ENCODE results near the gene SPSB1.

Gene SPSB1

DNA sequence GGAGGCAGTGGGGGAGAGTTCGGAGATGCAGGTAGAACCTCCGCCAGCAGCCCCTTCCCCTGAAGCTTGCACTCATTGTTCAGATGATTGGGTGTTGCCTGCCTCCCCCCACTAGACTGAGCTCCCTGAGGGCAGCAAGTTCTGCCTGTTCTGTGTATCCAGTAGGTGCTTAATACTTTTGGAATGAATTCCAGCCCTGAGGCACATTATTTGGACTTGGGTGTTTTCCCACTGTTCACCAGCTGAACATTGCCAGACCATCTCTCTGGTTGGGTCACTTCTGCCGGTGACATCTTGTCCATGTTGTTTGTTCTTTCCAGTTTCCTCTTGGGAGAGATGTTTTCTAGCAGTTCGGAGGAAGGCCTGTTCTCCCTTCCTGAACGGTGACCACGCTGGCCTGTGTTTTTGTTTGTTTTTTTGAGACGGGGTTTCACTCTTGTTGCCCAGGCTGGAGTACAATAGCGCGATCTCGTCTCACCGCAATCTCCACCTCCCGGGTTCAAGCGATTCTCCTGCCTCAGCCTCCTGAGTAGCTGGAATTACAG, 48.7 kb downstream of the SPSB1 start:
- DNase-seq (ENCODE audit: low spot score in 2 of 2) (no peak), ATAC-seq (replicated peaks; ENCODE audit: extremely low read depth, poor library complexity, severe bottlenecking) (no peak)
- Mint-ChIP-seq H3K9me3 (no peaks in the 10 kb centered on the region), H3K36me3 (ENCODE audit: insufficient read depth) (no peaks in the 10 kb centered on the region), H3K4me1 (no peaks in the 10 kb centered on the region), H3K27ac (ENCODE audit: low read depth) (no peak overlapping the region), H3K27me3 (no peaks in the 10 kb centered on the region), H3K4me3 (no peak overlapping the region)

DNA sequence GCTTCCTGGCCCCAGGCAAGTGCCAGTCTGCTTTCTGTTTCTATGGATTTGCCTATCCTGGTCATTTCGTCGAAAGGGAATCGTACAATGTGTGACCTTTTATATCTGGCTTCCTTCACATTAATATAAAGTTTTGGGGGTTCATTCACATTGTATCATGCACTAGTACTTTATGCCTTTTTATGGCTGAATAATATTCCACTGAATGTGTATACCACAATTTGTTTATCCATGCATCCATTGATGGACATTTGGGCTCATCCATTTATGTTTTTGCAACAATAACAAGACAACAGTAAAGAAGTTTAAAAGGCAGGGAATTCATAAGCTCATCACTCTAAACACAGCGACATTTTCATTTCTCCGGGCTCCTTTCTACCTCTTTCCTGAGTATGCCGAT, 50.6 kb downstream of the SPSB1 start:
- DNase-seq (ENCODE audit: low spot score in 2 of 2) (no peak), ATAC-seq (replicated peaks; ENCODE audit: extremely low read depth, poor library complexity, severe bottlenecking) (no peak)
- Mint-ChIP-seq H3K27ac (ENCODE audit: low read depth) (no peak overlapping the region), H3K4me3 (no peak overlapping the region), H3K9me3 (no peaks in the 10 kb centered on the region), H3K36me3 (ENCODE audit: insufficient read depth) (no peaks in the 10 kb centered on the region), H3K27me3 (no peaks in the 10 kb centered on the region), H3K4me1 (peaks cover 2% of the 10 kb centered on the region)

DNA sequence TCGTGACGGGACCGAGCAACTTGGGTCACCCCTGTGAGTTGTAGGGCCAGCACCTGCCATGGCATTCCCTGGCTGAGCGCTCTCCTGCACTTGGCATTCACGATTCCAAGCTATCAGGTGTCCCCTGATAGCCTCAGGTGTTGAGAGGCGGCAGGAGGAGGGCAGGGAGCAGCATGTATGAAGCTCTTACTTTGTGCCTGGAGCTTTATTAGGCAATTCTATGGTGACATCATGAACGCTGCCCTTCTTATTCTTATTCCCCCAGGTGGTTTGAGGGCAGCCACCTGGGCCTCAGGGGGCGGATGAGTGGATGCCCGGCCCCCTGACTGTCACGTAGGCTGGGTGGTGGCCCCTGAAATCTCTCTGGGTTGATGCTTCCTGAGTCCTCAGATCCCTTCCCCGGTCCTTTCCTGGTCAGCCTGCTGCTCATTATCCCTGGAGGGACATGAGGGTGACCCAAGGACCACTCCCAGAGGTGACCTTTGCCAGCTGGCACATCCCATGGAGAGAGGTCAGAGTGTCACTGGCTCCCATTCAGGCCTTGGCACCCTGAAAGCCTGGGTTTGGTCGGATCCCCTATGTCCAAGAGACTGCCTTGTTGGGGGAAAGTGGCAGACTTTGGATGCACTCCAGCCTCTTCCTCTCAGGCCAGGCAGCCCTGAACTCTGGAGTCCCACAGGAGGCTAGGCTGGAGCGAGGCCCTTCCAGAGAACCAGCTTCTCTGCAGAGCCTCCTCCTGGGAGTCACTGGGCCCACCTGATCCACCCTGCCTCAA, 51.9 kb downstream of the SPSB1 start:
- Mint-ChIP-seq H3K27me3 (no peaks in the 10 kb centered on the region), H3K9me3 (no peaks in the 10 kb centered on the region), H3K4me1 (peaks cover 5% of the 10 kb centered on the region), H3K4me3 (no peak overlapping the region), H3K36me3 (ENCODE audit: insufficient read depth) (no peaks in the 10 kb centered on the region), H3K27ac (ENCODE audit: low read depth) (no peak overlapping the region)
- ATAC-seq (replicated peaks; ENCODE audit: extremely low read depth, poor library complexity, severe bottlenecking) = no peak
- no peak for DNase-seq (ENCODE audit: low spot score in 2 of 2)

DNA sequence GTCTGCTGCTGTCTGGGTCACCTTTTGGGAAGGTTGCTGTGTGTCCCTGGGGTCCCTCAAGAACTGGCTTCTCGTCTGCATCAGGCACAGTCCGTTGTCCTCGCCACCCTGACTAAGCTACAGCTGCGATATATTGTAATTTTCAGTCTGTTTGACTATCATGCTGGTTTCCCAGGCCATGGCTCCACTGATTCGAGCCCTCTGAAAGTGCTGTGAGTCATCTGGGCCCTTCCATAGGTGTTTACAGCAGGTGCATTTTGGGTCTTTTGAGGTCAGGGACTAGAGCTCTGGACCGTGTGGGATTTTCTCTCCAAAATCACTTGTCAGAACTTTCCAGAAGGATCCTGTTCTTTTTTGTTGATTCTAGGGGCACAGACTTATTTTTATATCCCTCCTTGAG, 52.8 kb downstream of the SPSB1 start:
- H3K9me3 Mint-ChIP-seq = no peaks in the 10 kb centered on the region
- ATAC-seq (replicated peaks; ENCODE audit: extremely low read depth, poor library complexity, severe bottlenecking) (no peak), DNase-seq (ENCODE audit: low spot score in 2 of 2) (no peak)
- peaks cover 5% of the 10 kb centered on the region for H3K4me1 Mint-ChIP-seq
- no peak overlapping the region for H3K27ac Mint-ChIP-seq (ENCODE audit: low read depth)
- H3K27me3 Mint-ChIP-seq = no peaks in the 10 kb centered on the region
- H3K36me3 Mint-ChIP-seq (ENCODE audit: insufficient read depth) = no peaks in the 10 kb centered on the region
- H3K4me3 Mint-ChIP-seq = no peak overlapping the region

DNA sequence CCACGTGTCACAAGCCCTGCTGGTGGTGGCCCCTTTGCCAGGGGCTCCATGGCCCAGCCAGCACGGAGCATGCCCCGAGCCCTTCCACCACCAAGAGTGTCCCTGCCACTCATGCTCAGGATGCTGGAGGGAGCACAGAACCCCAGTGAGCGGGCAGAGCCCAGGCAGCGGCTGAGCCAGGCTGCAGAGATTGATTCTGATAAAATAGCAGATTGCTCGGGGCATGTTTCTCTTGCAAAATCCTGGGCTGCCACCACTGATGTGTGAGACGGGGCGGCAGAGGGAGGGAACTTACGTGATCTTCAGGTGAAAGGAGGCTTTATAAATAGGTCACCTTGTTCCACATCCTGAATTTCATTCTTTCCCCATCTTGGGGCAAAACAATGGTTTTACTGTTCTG, 53.2 kb downstream of the SPSB1 start:
- Mint-ChIP-seq H3K4me3 (no peak overlapping the region), H3K9me3 (no peaks in the 10 kb centered on the region), H3K27ac (ENCODE audit: low read depth) (no peak overlapping the region), H3K27me3 (no peaks in the 10 kb centered on the region), H3K4me1 (peaks cover 5% of the 10 kb centered on the region), H3K36me3 (ENCODE audit: insufficient read depth) (no peaks in the 10 kb centered on the region)
- no peak for DNase-seq (ENCODE audit: low spot score in 2 of 2)
- no peak for ATAC-seq (replicated peaks; ENCODE audit: extremely low read depth, poor library complexity, severe bottlenecking)

DNA sequence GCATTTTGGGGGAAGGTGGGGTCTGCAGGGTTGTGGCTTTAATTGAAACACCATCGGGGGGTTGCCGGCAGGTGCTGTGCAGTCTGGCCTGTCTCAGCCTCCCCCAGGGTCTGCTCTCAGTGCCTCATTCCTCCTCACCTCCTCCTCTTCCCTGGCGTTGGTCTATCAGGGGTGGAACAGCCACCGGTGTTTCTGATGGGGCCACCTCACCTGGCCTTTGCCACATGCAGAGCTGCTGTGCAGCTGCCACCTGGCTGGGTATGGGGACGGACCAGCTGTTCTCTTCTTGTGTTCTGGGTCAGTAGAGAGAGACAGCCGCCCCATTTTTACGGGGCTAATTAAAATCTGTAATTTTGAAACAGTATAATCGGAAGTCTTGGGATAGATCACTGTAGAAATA, 53.9 kb downstream of the SPSB1 start:
- no peaks in the 10 kb centered on the region for H3K27me3 Mint-ChIP-seq
- no peak for DNase-seq (ENCODE audit: low spot score in 2 of 2)
- H3K27ac Mint-ChIP-seq (ENCODE audit: low read depth) = no peak overlapping the region

DNA sequence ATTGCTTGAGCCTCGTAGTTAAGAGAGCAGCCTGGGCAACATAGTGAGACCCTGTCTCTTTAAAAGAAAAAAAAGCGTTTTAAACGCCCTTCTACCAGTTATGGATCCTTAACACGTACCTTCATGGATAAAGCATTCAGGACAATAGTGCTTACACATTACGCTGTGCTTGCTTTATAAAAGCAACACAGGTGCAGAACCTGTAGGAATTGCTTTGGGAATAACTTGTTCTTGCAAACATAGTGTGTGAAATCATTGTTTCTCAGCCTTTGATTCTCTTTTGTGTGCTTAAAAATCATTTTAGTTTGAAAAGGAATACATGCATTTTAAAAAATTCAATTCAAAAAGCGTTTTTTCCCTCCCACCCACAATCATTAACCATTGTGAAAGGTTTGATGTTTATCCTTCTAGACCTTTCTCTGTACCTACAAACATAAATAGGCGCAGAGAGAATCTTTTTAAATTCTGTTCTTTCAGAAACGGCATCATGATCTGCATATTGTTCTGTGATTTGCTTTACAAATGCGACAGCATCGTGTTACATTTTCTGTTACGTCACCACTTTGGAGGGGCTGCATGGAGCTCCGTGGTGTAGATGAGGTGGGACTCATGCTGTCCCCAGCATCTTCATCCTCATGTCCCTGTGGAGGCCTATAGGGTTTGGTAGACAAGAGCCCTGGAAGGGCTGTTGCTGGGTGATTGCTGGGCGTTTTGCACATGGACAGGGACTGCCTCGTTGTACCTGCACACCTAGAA, 54.6 kb downstream of the SPSB1 start:
- ATAC-seq (replicated peaks; ENCODE audit: extremely low read depth, poor library complexity, severe bottlenecking) = no peak
- no peaks in the 10 kb centered on the region for H3K9me3 Mint-ChIP-seq
- no peaks in the 10 kb centered on the region for H3K36me3 Mint-ChIP-seq (ENCODE audit: insufficient read depth)
- peaks cover 10% of the 10 kb centered on the region for H3K4me1 Mint-ChIP-seq
- no peak for DNase-seq (ENCODE audit: low spot score in 2 of 2)
- no peaks in the 10 kb centered on the region for H3K27me3 Mint-ChIP-seq
- H3K27ac Mint-ChIP-seq (ENCODE audit: low read depth) = no peak overlapping the region
- no peak overlapping the region for H3K4me3 Mint-ChIP-seq

More for the DNA sequence above, 53.9 kb downstream of the SPSB1 start:
- no peak overlapping the region for H3K4me3 Mint-ChIP-seq
- no peaks in the 10 kb centered on the region for H3K36me3 Mint-ChIP-seq (ENCODE audit: insufficient read depth)
- ATAC-seq (replicated peaks; ENCODE audit: extremely low read depth, poor library complexity, severe bottlenecking) = no peak
- no peaks in the 10 kb centered on the region for H3K9me3 Mint-ChIP-seq
- H3K4me1 Mint-ChIP-seq = peaks cover 10% of the 10 kb centered on the region

DNA sequence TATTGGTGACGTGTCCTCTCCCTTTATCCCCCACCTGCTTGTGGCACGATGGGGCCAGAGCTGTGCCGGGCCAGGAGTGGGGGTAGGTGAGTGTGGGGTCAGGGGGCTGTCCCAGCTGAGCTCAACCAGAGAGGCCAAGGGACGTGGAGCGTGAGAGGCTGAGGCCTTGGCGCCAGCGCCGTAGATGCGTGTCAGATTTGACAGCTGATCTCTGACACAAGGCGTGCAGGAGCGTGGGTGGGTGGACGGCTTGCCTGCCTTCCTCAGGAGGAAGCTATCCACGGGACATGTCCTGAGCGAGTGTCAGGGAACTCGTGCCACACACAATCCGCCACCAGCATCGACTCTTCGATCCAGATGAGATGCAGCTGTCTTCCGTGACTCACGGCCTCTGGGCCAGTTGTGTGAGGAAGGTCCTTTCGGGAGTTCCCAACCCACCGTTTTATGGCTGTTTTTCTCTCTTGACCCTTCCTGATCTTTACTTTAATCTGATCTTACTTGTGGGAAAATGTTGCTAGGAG, 56.7 kb downstream of the SPSB1 start:
- no peaks in the 10 kb centered on the region for H3K27me3 Mint-ChIP-seq

DNA sequence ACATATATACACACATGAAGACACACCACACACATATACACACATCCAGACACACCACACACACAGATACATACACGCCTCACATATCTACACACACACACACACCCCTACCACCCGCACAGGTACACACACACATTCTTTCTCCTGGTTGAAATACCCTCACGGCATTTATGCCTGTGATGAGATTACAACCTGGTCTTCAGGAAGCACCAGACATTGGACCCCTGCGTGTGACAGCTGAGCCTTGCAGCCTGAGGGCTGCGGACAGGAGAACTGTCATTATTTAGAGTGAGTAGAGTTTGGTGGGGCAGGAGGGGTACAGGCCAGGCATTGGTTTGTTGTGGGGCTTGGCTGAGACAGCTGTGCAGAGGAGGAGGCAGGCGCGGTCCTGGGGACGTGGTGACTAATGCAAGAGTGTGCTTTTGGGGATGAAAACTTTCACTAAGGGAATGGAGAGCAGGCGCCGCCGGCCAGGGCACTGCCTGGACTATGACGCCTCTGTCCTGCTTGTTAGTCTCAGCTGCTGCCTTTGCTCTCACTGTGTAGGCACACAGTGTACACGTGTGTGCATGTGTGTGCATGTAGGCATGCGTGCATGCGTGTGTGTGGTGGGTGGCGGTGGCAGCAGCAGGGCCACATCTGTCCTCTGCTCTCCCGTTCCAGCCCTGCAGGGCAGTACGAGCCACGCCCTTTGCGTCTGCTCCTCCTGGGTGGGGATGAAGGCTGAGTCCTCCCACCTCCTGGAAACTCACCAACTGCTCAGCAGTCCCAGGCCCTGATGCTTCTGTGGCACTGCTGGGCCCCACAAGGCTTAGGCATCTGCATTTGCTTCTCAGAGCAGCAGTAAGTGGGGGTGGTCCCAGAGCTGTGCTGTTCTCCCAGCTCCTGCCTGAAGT, 57.6 kb downstream of the SPSB1 start:
- Mint-ChIP-seq H3K27me3 (no peaks in the 10 kb centered on the region), H3K9me3 (no peaks in the 10 kb centered on the region), H3K4me1 (peaks cover 10% of the 10 kb centered on the region), H3K4me3 (no peak overlapping the region), H3K36me3 (ENCODE audit: insufficient read depth) (no peaks in the 10 kb centered on the region), H3K27ac (ENCODE audit: low read depth) (no peak overlapping the region)
- ATAC-seq (replicated peaks; ENCODE audit: extremely low read depth, poor library complexity, severe bottlenecking) (no peak), DNase-seq (ENCODE audit: low spot score in 2 of 2) (no peak)

More for the DNA sequence above, 56.7 kb downstream of the SPSB1 start:
- Mint-ChIP-seq H3K36me3 (ENCODE audit: insufficient read depth) (no peaks in the 10 kb centered on the region), H3K27ac (ENCODE audit: low read depth) (no peak overlapping the region), H3K9me3 (no peaks in the 10 kb centered on the region), H3K4me1 (peaks cover 10% of the 10 kb centered on the region), H3K4me3 (no peak overlapping the region)
- ATAC-seq (replicated peaks; ENCODE audit: extremely low read depth, poor library complexity, severe bottlenecking) (no peak), DNase-seq (ENCODE audit: low spot score in 2 of 2) (no peak)

DNA sequence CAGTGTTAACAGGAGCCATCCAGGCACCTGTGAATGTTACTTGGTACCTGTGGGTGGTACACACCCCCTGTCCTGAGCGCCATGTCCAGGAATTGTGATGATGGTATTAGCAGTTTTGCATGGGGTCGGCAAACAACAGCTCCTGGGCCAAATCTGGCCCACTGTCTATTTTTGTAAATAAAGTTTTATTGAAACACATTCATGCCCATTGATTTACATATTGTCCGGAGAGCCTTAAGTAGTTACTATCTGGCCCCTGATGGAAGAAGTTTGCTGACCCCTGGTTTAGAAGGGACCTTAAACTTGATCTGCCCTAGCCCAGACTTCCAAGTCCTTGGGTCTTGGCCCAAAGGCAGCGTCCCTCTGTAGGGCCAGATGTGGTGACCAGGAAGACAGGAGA, 58.3 kb downstream of the SPSB1 start:
- DNase-seq (ENCODE audit: low spot score in 2 of 2) = no peak
- no peak for ATAC-seq (replicated peaks; ENCODE audit: extremely low read depth, poor library complexity, severe bottlenecking)
- Mint-ChIP-seq H3K4me1 (peaks cover 10% of the 10 kb centered on the region), H3K27me3 (no peaks in the 10 kb centered on the region), H3K9me3 (no peaks in the 10 kb centered on the region), H3K27ac (ENCODE audit: low read depth) (no peak overlapping the region), H3K4me3 (no peak overlapping the region), H3K36me3 (ENCODE audit: insufficient read depth) (no peaks in the 10 kb centered on the region)

DNA sequence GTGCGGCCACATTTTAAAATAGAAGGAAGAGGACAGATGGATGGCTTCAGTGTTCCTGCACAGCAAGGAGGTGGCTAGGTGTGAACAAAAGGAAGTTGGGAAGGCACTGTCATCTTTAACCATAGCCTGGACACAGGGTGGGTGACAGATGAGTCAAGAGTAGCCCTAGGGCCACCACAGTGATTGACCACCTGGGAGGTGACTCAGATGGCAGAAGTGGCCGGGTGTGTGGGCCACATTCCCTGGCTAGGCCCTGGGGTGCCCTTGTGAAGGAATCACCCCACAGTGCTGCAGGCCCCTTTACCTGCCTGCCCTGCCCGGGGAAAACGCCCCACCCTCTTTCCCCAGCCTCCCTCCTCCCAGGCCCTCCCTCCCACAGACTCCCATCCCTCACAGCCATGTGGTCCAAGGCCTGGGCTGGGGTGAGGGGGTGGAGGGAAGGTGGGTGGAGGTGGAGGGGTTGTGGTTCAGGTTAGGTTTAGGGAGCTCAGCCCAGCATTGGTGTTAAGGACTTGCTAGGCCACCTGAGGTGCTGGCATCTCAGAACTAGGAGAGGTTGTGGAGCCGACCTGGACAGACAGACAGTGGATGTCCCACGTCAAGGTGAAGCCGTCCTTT, 59.1 kb downstream of the SPSB1 start:
- DNase-seq (ENCODE audit: low spot score in 2 of 2) (no peak), ATAC-seq (replicated peaks; ENCODE audit: extremely low read depth, poor library complexity, severe bottlenecking) (no peak)
- Mint-ChIP-seq H3K36me3 (ENCODE audit: insufficient read depth) (no peaks in the 10 kb centered on the region), H3K9me3 (no peaks in the 10 kb centered on the region), H3K4me1 (peaks cover 10% of the 10 kb centered on the region), H3K27ac (ENCODE audit: low read depth) (no peak overlapping the region), H3K4me3 (no peak overlapping the region), H3K27me3 (no peaks in the 10 kb centered on the region)

Measured in central memory CD8-positive, alpha-beta T cell (primary cell).